ENCODE data around the gene PTPRR.
"Not testable (repeated sequence)": the region's sequence is repeated elsewhere in the genome, so short reads cannot be mapped to it uniquely, and the experiment has no call there.

Gene PTPRR

GRCh38 chr12:70736351-70737133 lies 184.0 kb downstream of the PTPRR start:
- H3K9ac ChIP-seq (ENCODE audit: low read length), result no peak overlapping the region
- no peaks in the 10 kb centered on the region for H3K4me1 ChIP-seq (ENCODE audit: control insufficient read depth, low read depth, low read length)
- H3K4me3 ChIP-seq (ENCODE audit: low read length), result no peak overlapping the region
- H3K27me3 ChIP-seq (ENCODE audit: control insufficient read depth, insufficient read depth, low read length), result no peaks in the 10 kb centered on the region
- no peak overlapping the region for H3K27ac ChIP-seq (ENCODE audit: low read length)
- H3K9me3 ChIP-seq (ENCODE audit: control insufficient read depth, low read depth, low read length), result no peaks in the 10 kb centered on the region
- H3K36me3 ChIP-seq (ENCODE audit: control insufficient read depth, low read depth, low read length), result no peaks in the 10 kb centered on the region

GRCh38 chr12:70735197-70735596 lies 185.3 kb downstream of the PTPRR start:
- not testable (repeated sequence) for H3K9me3 ChIP-seq (ENCODE audit: control insufficient read depth, low read depth, low read length); H3K27ac ChIP-seq (ENCODE audit: low read length); H3K36me3 ChIP-seq (ENCODE audit: control insufficient read depth, low read depth, low read length); H3K27me3 ChIP-seq (ENCODE audit: control insufficient read depth, insufficient read depth, low read length); H3K4me3 ChIP-seq (ENCODE audit: low read length); H3K4me1 ChIP-seq (ENCODE audit: control insufficient read depth, low read depth, low read length); H3K9ac ChIP-seq (ENCODE audit: low read length)

GRCh38 chr12:70733385-70733784 lies 187.2 kb downstream of the PTPRR start:
- Histone ChIP-seq H3K4me1 (ENCODE audit: control insufficient read depth, low read depth, low read length) (no peaks in the 10 kb centered on the region), H3K4me3 (ENCODE audit: low read length) (no peak overlapping the region), H3K9me3 (ENCODE audit: control insufficient read depth, low read depth, low read length) (no peaks in the 10 kb centered on the region), H3K27ac (ENCODE audit: low read length) (no peak overlapping the region), H3K9ac (ENCODE audit: low read length) (no peak overlapping the region), H3K36me3 (ENCODE audit: control insufficient read depth, low read depth, low read length) (no peaks in the 10 kb centered on the region), H3K27me3 (ENCODE audit: control insufficient read depth, insufficient read depth, low read length) (no peaks in the 10 kb centered on the region)

GRCh38 chr12:70732287-70732686 lies 188.3 kb downstream of the PTPRR start:
- no peaks in the 10 kb centered on the region for H3K36me3 ChIP-seq (ENCODE audit: control insufficient read depth, low read depth, low read length)
- H3K9me3 ChIP-seq (ENCODE audit: control insufficient read depth, low read depth, low read length), result no peaks in the 10 kb centered on the region
- no peaks in the 10 kb centered on the region for H3K4me1 ChIP-seq (ENCODE audit: control insufficient read depth, low read depth, low read length)
- H3K4me3 ChIP-seq (ENCODE audit: low read length), result no peak overlapping the region
- no peak overlapping the region for H3K27ac ChIP-seq (ENCODE audit: low read length)
- H3K9ac ChIP-seq (ENCODE audit: low read length), result no peak overlapping the region
- H3K27me3 ChIP-seq (ENCODE audit: control insufficient read depth, insufficient read depth, low read length), result no peaks in the 10 kb centered on the region

GRCh38 chr12:70730675-70731180 lies 189.8 kb downstream of the PTPRR start:
- H3K27ac ChIP-seq (ENCODE audit: low read length), result no peak overlapping the region
- H3K27me3 ChIP-seq (ENCODE audit: control insufficient read depth, insufficient read depth, low read length), result no peaks in the 10 kb centered on the region
- no peaks in the 10 kb centered on the region for H3K9me3 ChIP-seq (ENCODE audit: control insufficient read depth, low read depth, low read length)
- no peaks in the 10 kb centered on the region for H3K36me3 ChIP-seq (ENCODE audit: control insufficient read depth, low read depth, low read length)
- no peak overlapping the region for H3K4me3 ChIP-seq (ENCODE audit: low read length)
- no peak overlapping the region for H3K9ac ChIP-seq (ENCODE audit: low read length)
- H3K4me1 ChIP-seq (ENCODE audit: control insufficient read depth, low read depth, low read length), result no peaks in the 10 kb centered on the region

GRCh38 chr12:70724444-70724843 lies 196.1 kb downstream of the PTPRR start:
- H3K4me3 ChIP-seq (ENCODE audit: low read length), result no peak overlapping the region
- peaks cover 25% of the 10 kb centered on the region for H3K4me1 ChIP-seq (ENCODE audit: control insufficient read depth, low read depth, low read length)
- no peak overlapping the region for H3K27ac ChIP-seq (ENCODE audit: low read length)

GRCh38 chr12:70722584-70723343 lies 197.8 kb downstream of the PTPRR start:
- Histone ChIP-seq H3K4me3 (ENCODE audit: low read length) (no peak overlapping the region), H3K27ac (ENCODE audit: low read length) (peak overlapping the region; percentile 39)

More at GRCh38 chr12:70724444-70724843, 196.1 kb downstream of the PTPRR start:
- no peaks in the 10 kb centered on the region for H3K27me3 ChIP-seq (ENCODE audit: control insufficient read depth, insufficient read depth, low read length)
- H3K36me3 ChIP-seq (ENCODE audit: control insufficient read depth, low read depth, low read length), result no peaks in the 10 kb centered on the region
- no peak overlapping the region for H3K9ac ChIP-seq (ENCODE audit: low read length)
- H3K9me3 ChIP-seq (ENCODE audit: control insufficient read depth, low read depth, low read length), result no peaks in the 10 kb centered on the region

GRCh38 chr12:70721656-70722357 lies 198.7 kb downstream of the PTPRR start:
- Histone ChIP-seq H3K9me3 (ENCODE audit: control insufficient read depth, low read depth, low read length) (no peaks in the 10 kb centered on the region), H3K27ac (ENCODE audit: low read length) (peak overlapping the region; percentile 57), H3K4me1 (ENCODE audit: control insufficient read depth, low read depth, low read length) (peaks cover 25% of the 10 kb centered on the region), H3K27me3 (ENCODE audit: control insufficient read depth, insufficient read depth, low read length) (no peaks in the 10 kb centered on the region), H3K36me3 (ENCODE audit: control insufficient read depth, low read depth, low read length) (no peaks in the 10 kb centered on the region), H3K9ac (ENCODE audit: low read length) (peak overlapping the region; percentile 9), H3K4me3 (ENCODE audit: low read length) (no peak overlapping the region)

More at GRCh38 chr12:70722584-70723343, 197.8 kb downstream of the PTPRR start:
- Histone ChIP-seq H3K9ac (ENCODE audit: low read length) (no peak overlapping the region), H3K9me3 (ENCODE audit: control insufficient read depth, low read depth, low read length) (no peaks in the 10 kb centered on the region), H3K36me3 (ENCODE audit: control insufficient read depth, low read depth, low read length) (no peaks in the 10 kb centered on the region), H3K4me1 (ENCODE audit: control insufficient read depth, low read depth, low read length) (peaks cover 25% of the 10 kb centered on the region), H3K27me3 (ENCODE audit: control insufficient read depth, insufficient read depth, low read length) (no peaks in the 10 kb centered on the region)

GRCh38 chr12:70721216-70721615 lies 199.3 kb downstream of the PTPRR start:
- no peaks in the 10 kb centered on the region for H3K9me3 ChIP-seq (ENCODE audit: control insufficient read depth, low read depth, low read length)

GRCh38 chr12:70719672-70720420 lies 200.7 kb downstream of the PTPRR start:
- H3K9me3 ChIP-seq (ENCODE audit: control insufficient read depth, low read depth, low read length), result no peaks in the 10 kb centered on the region
- no peak overlapping the region for H3K27ac ChIP-seq (ENCODE audit: low read length)
- H3K4me1 ChIP-seq (ENCODE audit: control insufficient read depth, low read depth, low read length), result peaks cover 25% of the 10 kb centered on the region
- no peaks in the 10 kb centered on the region for H3K36me3 ChIP-seq (ENCODE audit: control insufficient read depth, low read depth, low read length)
- no peak overlapping the region for H3K4me3 ChIP-seq (ENCODE audit: low read length)
- H3K9ac ChIP-seq (ENCODE audit: low read length), result no peak overlapping the region
- no peaks in the 10 kb centered on the region for H3K27me3 ChIP-seq (ENCODE audit: control insufficient read depth, insufficient read depth, low read length)

More at GRCh38 chr12:70721216-70721615, 199.3 kb downstream of the PTPRR start:
- no peak overlapping the region for H3K27ac ChIP-seq (ENCODE audit: low read length)
- no peak overlapping the region for H3K9ac ChIP-seq (ENCODE audit: low read length)
- no peaks in the 10 kb centered on the region for H3K27me3 ChIP-seq (ENCODE audit: control insufficient read depth, insufficient read depth, low read length)
- no peaks in the 10 kb centered on the region for H3K36me3 ChIP-seq (ENCODE audit: control insufficient read depth, low read depth, low read length)
- no peak overlapping the region for H3K4me3 ChIP-seq (ENCODE audit: low read length)
- H3K4me1 ChIP-seq (ENCODE audit: control insufficient read depth, low read depth, low read length), result peaks cover 25% of the 10 kb centered on the region

GRCh38 chr12:70719071-70719470 lies 201.5 kb downstream of the PTPRR start:
- H3K9me3 ChIP-seq (ENCODE audit: control insufficient read depth, low read depth, low read length), result no peaks in the 10 kb centered on the region
- no peak overlapping the region for H3K4me3 ChIP-seq (ENCODE audit: low read length)
- no peak overlapping the region for H3K9ac ChIP-seq (ENCODE audit: low read length)
- no peaks in the 10 kb centered on the region for H3K36me3 ChIP-seq (ENCODE audit: control insufficient read depth, low read depth, low read length)
- no peaks in the 10 kb centered on the region for H3K27me3 ChIP-seq (ENCODE audit: control insufficient read depth, insufficient read depth, low read length)
- H3K4me1 ChIP-seq (ENCODE audit: control insufficient read depth, low read depth, low read length), result peaks cover 25% of the 10 kb centered on the region
- H3K27ac ChIP-seq (ENCODE audit: low read length), result no peak overlapping the region

All from iPS-18a (cell line).